ENCODE results near the gene B4GALT5. TPM values are rescaled to one million over a fixed set of nuclear protein-coding genes. Genes with fewer than 3 reads are reported as not detected.
"Not testable (repeated sequence)": the region's sequence is repeated elsewhere in the genome, so short reads cannot be mapped to it uniquely, and the experiment has no call there.

B4GALT5 gene
- total and polyA plus RNA-seq, 7 donors, result 32.0 to 284 (median 75.3) TPM

GRCh38 chr20:49672096-49672664, 41.5 kb downstream of the B4GALT5 start:
- peaks cover 83% of the 10 kb centered on the region for H3K4me1 ChIP-seq
- no peak for TF ChIP-seq CTCF (IDR thresholded peaks at IDR 0.05)
- no peak overlapping the region for H3K27ac ChIP-seq
- no peak for DNase-seq
- intact Hi-C loops (cut with DNase I), result no loop called here
- H3K36me3 ChIP-seq (ENCODE audit: insufficient read depth in 1 of 2, low read depth in 1 of 2), result no peaks in the 10 kb centered on the region
- WGBS, 3 donors, result 17 to 25% (median 20%) methylated on average over 2 of the region's 2 CpGs
- no peaks in the 10 kb centered on the region for H3K27me3 ChIP-seq (ENCODE audit: insufficient read depth in 3 of 3, low read length in 2 of 3)
- no peaks in the 10 kb centered on the region for H3K9me3 ChIP-seq
- no peak for ATAC-seq
- no peak overlapping the region for H3K4me3 ChIP-seq

- intact Hi-C loops (cut with DNase I), result no loop called here
- WGBS, 3 donors, result 0 to 100% (median 58%) methylated on average over 1 of the region's 1 CpG
- H3K4me3 ChIP-seq, result no peak overlapping the region
- no peaks in the 10 kb centered on the region for H3K36me3 ChIP-seq (ENCODE audit: insufficient read depth in 1 of 2, low read depth in 1 of 2)
- DNase-seq, result no peak
- H3K27ac ChIP-seq, result no peak overlapping the region
- no peak for ATAC-seq
- no peak for TF ChIP-seq CTCF (IDR thresholded peaks at IDR 0.05)
- H3K27me3 ChIP-seq (ENCODE audit: insufficient read depth in 3 of 3, low read length in 2 of 3), result no peaks in the 10 kb centered on the region
- H3K9me3 ChIP-seq, result no peaks in the 10 kb centered on the region
- H3K4me1 ChIP-seq, result peaks cover 80% of the 10 kb centered on the region
These were observed 42.2 kb downstream of the B4GALT5 start for GRCh38 chr20:49671433-49671832.

- WGBS, 3 donors, result 64 to 73% (median 68%) methylated on average over 7 of the region's 7 CpGs
- ATAC-seq, result no peak
- no peaks in the 10 kb centered on the region for H3K27me3 ChIP-seq (ENCODE audit: insufficient read depth in 3 of 3, low read length in 2 of 3)
- H3K36me3 ChIP-seq (ENCODE audit: insufficient read depth in 1 of 2, low read depth in 1 of 2), result no peaks in the 10 kb centered on the region
- H3K4me1 ChIP-seq, result peaks cover 63% of the 10 kb centered on the region
- H3K4me3 ChIP-seq, result peak overlapping the region; percentile 8
- intact Hi-C loops (cut with DNase I), result no loop called here
- no peak for DNase-seq
- no peaks in the 10 kb centered on the region for H3K9me3 ChIP-seq
- TF ChIP-seq CTCF (IDR thresholded peaks at IDR 0.05), result no peak
- H3K27ac ChIP-seq, result no peak overlapping the region
These were observed 44.0 kb downstream of the B4GALT5 start for GRCh38 chr20:49669601-49670189.

- intact Hi-C loops (cut with DNase I); H3K4me3 ChIP-seq: not testable (repeated sequence)
- H3K27ac ChIP-seq, result peak overlapping the region; percentile 44
These were observed 44.8 kb downstream of the B4GALT5 start for GRCh38 chr20:49668878-49669195.

GRCh38 chr20:49668181-49668877, 45.3 kb downstream of the B4GALT5 start:
- no peak for DNase-seq

More at GRCh38 chr20:49668878-49669195, 44.8 kb downstream of the B4GALT5 start:
- not testable (repeated sequence) for ATAC-seq; H3K9me3 ChIP-seq; DNase-seq; H3K36me3 ChIP-seq (ENCODE audit: insufficient read depth in 1 of 2, low read depth in 1 of 2); H3K27me3 ChIP-seq (ENCODE audit: insufficient read depth in 3 of 3, low read length in 2 of 3)
- peaks cover 55% of the 10 kb centered on the region for H3K4me1 ChIP-seq
- WGBS, 3 donors, result 62 to 79% (median 72%) methylated on average over 2 of the region's 2 CpGs

More at GRCh38 chr20:49668181-49668877, 45.3 kb downstream of the B4GALT5 start:
- Histone ChIP-seq H3K36me3 (ENCODE audit: insufficient read depth in 1 of 2, low read depth in 1 of 2) (no peaks in the 10 kb centered on the region), H3K27ac (peak overlapping the region; percentile 44), H3K4me1 (peaks cover 55% of the 10 kb centered on the region), H3K4me3 (no peak overlapping the region), H3K27me3 (ENCODE audit: insufficient read depth in 3 of 3, low read length in 2 of 3) (no peaks in the 10 kb centered on the region), H3K9me3 (no peaks in the 10 kb centered on the region)
- intact Hi-C loops (cut with DNase I), result no loop called here
- peak; percentile 29 to 41 (median 36) for ATAC-seq
- 71 to 85% (median 72%) methylated on average over 12 of the region's 12 CpGs for WGBS, 3 donors
- TF ChIP-seq CTCF (IDR thresholded peaks at IDR 0.05), result no peak

Data from psoas muscle (tissue), 8 donors.